ENCODE results near the gene TULP1.

DNA sequence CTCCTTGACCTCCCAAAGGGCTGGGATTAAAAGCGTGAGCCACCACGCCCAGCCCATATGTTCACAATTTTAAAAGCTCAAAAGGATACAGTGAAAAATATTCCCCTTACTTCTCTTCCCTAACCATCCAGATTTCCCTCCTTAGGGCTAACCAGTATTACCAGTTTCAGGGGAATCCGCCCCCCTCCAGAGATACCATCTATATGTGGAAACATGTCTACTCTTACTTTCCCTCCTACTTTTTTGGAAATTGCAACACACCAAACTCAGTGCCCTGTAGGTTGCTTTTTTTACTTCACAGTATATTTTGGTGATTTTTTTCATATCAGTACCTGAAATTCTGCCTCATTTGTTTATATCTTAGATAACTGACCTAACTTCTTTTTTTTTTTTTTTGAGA is 51.4 kb downstream of the TULP1 start:
- TF ChIP-seq, protein P1, sequence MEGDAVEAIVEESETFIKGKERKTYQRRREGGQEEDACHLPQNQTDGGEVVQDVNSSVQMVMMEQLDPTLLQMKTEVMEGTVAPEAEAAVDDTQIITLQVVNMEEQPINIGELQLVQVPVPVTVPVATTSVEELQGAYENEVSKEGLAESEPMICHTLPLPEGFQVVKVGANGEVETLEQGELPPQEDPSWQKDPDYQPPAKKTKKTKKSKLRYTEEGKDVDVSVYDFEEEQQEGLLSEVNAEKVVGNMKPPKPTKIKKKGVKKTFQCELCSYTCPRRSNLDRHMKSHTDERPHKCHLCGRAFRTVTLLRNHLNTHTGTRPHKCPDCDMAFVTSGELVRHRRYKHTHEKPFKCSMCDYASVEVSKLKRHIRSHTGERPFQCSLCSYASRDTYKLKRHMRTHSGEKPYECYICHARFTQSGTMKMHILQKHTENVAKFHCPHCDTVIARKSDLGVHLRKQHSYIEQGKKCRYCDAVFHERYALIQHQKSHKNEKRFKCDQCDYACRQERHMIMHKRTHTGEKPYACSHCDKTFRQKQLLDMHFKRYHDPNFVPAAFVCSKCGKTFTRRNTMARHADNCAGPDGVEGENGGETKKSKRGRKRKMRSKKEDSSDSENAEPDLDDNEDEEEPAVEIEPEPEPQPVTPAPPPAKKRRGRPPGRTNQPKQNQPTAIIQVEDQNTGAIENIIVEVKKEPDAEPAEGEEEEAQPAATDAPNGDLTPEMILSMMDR (IDR thresholded peaks at IDR 0.05), result no peak
- no peak for TF ChIP-seq POLR2A (IDR thresholded peaks at IDR 0.05)

Measured in suprapubic skin (tissue), 3 donors.